Esophagus (tissue), 2 donors: ENCODE data around the gene IMPG1. TPM values are rescaled to one million over a fixed set of nuclear protein-coding genes. Genes with fewer than 3 reads are reported as not detected.

Source experiments
- H3K27ac ChIP-seq, 2 donors: one replicate each; pipeline ENCODE4 v1.5.1; 2013; ENCODE audit warnings: low read depth in 2 of 2, mild to moderate bottlenecking in 2 of 2, inconsistent platforms in 1 of 2, low read length in 1 of 2, moderate library complexity in 1 of 2
- H3K27me3 ChIP-seq, 2 donors: one replicate each; pipeline ENCODE4 v1.6.1; 2013; ENCODE audit warnings: low read length in 2 of 2, control low read depth in 1 of 2, mild to moderate bottlenecking in 1 of 2; ENCODE audit not compliant: insufficient read depth in 2 of 2, control insufficient read depth in 1 of 2
- H3K36me3 ChIP-seq, 2 donors: one replicate each; pipeline ENCODE4 v1.6.1; 2013; ENCODE audit warnings: low read length in 1 of 2; ENCODE audit not compliant: control insufficient read depth in 2 of 2, insufficient read depth in 2 of 2
- H3K4me1 ChIP-seq, 2 donors: one replicate each; pipeline ENCODE4 v1.6.1; 2013; ENCODE audit warnings: low read length in 1 of 2; ENCODE audit not compliant: control insufficient read depth in 2 of 2, insufficient read depth in 2 of 2
- H3K4me3 ChIP-seq, 2 donors: one replicate each; pipeline ENCODE4 v1.5.1; 2013; ENCODE audit warnings: low read length in 2 of 2, mild to moderate bottlenecking in 2 of 2, low read depth in 1 of 2, moderate library complexity in 1 of 2
- H3K9me3 ChIP-seq, 2 donors: one replicate each; pipeline ENCODE4 v1.6.1; 2013; ENCODE audit warnings: mild to moderate bottlenecking in 2 of 2, low read depth in 1 of 2, low read length in 1 of 2, moderate library complexity in 1 of 2; ENCODE audit not compliant: control insufficient read depth in 2 of 2, insufficient read depth in 1 of 2
- WGBS, 2 donors: extraction: QIAGEN DNeasy Blood & Tissue Kit; methylation state at CpG; one replicate each; pipeline ENCODE4 v1.1.7; 2013; 5-methylcytosine and 5-hydroxymethylcytosine counted together
- polyA plus RNA-seq, 2 donors: library from polyadenylated mRNA; stranded (reverse); fragments of 200-250 nt; gene quantifications; one replicate each; pipeline ENCODE4 v1.2.3, GENCODE V29; 2013
- donor health status: healthy with polysubstance abuse.
- donor health status: Bipolar disorder and iron deficiency.

Gene IMPG1
- polyA plus RNA-seq, 2 donors: 0.02 to 0.04 TPM

DNA sequence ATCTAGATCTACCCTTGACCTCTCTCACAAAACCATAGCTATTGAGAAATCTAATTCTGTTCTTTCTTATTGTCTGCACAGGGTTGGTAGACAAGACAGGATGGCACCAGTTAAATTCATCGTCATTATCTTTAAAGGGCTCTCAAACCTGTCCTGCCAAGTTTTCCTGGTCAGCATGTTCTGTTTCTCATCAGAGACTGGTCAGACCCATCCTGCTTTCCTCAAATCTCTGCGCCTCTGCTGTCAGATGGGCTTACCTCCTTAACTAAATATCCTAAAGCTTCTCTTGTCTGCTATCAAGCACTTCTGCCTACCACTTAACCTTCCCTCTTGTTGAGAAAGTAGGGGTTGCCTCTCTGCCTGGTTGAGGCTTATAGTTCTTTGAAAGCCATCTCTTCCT is 198.2 kb downstream of the IMPG1 start:
- Histone ChIP-seq H3K27me3 (no peaks in the 10 kb centered on the region), H3K9me3 (no peaks in the 10 kb centered on the region), H3K27ac (no peak overlapping the region), H3K4me3 (no peak overlapping the region), H3K4me1 (no peaks in the 10 kb centered on the region), H3K36me3 (peaks cover 0 to 7% of the 10 kb centered on the region in 2 donors)
- WGBS, 2 donors: 91 to 93% methylated on average over 2 of the region's 2 CpGs
